Thyroid gland (tissue), 4 donors: Measurements from ENCODE around the gene NXF1.

Source experiments
- POLR2A ChIP-seq, 2 donors: fragments of 450-650 bp; IDR thresholded peaks; one replicate each; pipeline ENCODE4 v1.6.1; 2017; ENCODE audit warnings: antibody characterized with exemption in 2 of 2, mild to moderate bottlenecking in 2 of 2, moderate library complexity in 1 of 2
- TF ChIP-seq, protein P1 (sequence below), 6 experiments: fragments of 200-600 bp in 3 of 6; fragments of 450-650 bp in 3 of 6; sonication (generic) in 3 of 6; IDR thresholded peaks; one replicate each; pipeline ENCODE4 v1.5.1; 2016 to 2019; ENCODE audit warnings: antibody characterized with exemption in 6 of 6, mild to moderate bottlenecking in 2 of 6, inconsistent platforms in 1 of 6, moderate library complexity in 1 of 6

DNA sequence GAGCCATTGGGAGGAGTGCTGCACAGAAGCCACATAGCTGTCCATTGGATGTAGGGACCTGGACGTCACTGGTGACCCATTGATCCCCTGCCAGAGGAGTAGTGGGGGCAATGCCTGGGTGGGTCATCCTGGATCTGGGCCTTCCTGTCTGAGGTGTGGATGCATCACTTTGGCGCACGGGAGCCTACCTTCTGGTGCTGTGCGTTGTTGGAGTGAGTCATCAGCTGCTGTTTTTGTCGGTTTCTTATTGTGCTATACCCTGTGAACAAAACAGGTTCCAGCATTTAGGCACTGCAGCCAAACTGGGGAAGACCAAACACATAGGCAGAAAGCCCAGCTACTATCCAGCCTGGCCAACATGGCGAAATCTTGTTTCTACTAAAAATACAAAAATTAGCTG is 30.8 kb downstream of the NXF1 start:
- TF ChIP-seq POLR2A (IDR thresholded peaks at IDR 0.05) = no peak
- TF ChIP-seq, protein P1, sequence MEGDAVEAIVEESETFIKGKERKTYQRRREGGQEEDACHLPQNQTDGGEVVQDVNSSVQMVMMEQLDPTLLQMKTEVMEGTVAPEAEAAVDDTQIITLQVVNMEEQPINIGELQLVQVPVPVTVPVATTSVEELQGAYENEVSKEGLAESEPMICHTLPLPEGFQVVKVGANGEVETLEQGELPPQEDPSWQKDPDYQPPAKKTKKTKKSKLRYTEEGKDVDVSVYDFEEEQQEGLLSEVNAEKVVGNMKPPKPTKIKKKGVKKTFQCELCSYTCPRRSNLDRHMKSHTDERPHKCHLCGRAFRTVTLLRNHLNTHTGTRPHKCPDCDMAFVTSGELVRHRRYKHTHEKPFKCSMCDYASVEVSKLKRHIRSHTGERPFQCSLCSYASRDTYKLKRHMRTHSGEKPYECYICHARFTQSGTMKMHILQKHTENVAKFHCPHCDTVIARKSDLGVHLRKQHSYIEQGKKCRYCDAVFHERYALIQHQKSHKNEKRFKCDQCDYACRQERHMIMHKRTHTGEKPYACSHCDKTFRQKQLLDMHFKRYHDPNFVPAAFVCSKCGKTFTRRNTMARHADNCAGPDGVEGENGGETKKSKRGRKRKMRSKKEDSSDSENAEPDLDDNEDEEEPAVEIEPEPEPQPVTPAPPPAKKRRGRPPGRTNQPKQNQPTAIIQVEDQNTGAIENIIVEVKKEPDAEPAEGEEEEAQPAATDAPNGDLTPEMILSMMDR (IDR thresholded peaks at IDR 0.05) = no peak
